Mesenteric fat pad (tissue), 1 donor: ENCODE measurements around the gene DES. TPM values are rescaled to one million over a fixed set of nuclear protein-coding genes. Genes with fewer than 3 reads are reported as not detected.

Source experiments
- DNase-seq: peaks from one replicate; pipeline ENCODE4 v3.0.0-alpha.2; 2020; ENCODE audit warnings: low spot score
- total RNA-seq: library from RNA; stranded (reverse); fragmentation: NEBNext Ultra II Directional; extraction: Animal tissue kit (Norgen Biotek cat#: 25700); gene quantifications from one replicate; pipeline ENCODE4 v1.2.1, GENCODE V29; 2021
- donor health status: DM: yes; HTN: yes; CAD: no.

Gene DES
- total RNA-seq, 1 donor from 2014 or later, result 62.5 TPM

DNA sequence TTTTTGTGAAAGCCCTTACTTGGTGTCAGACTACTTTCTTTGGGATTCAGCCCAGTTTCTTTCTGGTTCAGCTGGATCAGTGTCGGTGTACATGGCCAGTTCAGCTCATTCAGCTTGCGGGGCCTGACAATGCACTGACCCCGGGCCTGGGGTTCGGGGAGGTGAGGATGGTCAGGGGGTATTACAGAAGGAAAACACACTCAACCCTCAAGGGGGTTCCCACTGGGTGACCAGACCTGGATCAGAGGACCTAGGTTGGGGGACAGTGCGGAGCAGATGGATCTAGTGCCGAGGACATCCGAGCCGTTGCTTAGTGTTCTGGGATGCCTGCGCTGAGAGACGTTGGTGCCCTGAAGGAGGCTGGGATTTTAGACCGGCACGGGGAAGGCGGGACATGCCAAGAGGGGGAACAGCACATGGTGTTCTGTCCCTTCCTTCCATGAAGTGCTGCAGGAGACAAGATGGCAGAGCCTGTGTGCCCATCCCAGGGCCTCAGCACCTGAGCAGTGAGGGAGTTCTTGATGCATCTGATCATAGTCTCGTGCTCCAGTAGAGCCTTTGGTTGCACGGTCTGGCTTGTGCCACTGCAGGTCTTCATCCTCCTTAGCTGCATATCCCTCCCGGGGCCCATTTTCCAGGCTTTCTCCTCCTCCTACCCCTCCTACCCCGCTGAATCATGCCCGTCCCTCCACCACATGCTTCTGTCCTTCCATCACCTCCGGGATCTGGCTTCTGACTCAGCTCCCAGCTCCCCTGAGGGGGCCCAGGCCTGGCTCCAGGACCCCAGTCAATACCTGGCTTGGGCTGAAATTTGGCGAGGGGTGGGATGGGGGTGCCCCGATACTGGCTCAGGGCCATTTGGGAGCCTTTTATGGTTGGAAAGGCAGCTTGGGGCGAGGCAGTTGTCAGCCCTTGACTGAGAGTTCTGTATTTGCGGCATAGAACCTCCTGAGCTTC, 34.5 kb downstream of the DES start:
- DNase-seq, result no peak

DNA sequence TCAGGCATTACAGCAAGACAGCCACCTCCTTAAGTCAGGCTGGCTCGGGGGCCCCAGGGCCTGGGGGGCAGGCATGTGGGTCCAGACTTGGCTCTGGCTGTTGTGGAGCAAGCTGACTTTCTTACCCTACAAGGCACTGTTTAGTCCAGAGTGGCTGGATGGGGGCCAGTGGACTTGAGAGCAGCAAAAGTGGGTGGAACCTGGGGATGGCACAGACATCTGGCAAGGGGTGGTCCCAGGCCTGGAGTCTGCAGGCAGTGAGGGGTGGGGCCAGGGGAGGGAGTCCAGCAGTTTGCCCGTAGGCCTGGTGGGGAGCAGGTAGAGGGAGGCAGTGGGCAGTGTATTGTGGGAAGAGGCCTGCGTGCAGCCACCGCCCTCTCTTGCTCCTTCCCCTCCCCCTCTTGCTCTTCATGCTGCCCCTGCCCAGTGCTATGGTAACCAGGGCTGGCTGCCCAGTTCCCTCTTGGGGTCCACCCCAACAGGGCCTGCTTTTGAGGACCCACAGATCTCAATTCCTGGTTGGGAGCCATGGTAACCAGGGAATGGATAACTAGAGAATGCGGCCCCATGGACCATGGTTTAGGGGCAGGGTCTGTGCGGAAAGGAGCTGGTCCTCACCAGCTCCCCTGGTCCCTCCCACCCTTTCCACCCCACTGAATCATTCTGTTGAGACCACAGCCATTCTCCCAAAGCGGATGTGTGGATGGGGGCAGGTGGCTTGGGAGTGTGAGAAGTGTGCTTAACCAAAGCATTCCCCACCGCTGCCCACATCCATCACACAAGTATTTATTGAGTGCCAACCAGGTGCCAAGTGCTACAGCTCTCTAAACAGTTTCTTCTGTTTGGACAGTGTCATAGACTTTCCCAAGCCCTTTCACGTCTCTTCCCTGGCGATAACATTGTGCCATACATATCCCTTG, 35.8 kb downstream of the DES start:
- DNase-seq, result no peak

DNA sequence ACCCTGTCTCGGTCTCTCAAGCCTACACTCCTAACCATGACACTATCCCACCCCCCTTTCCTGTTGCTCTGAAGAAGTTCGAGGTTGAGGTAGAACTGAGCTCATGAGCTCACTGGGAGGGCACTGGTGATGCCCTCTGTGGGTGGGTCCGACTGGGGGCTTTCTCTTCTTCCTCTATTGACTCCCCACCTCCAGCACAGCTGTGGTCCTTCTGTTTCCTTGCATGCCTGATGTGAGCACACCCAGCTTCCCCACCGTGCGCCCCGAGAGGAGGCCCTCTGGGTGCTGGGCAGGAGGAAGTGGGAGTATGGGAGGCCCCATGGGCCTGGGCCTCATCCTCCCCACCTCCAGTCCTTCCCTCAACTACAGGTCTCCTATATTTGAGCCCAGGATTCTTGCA, 37.4 kb downstream of the DES start:
- DNase-seq, result no peak

DNA sequence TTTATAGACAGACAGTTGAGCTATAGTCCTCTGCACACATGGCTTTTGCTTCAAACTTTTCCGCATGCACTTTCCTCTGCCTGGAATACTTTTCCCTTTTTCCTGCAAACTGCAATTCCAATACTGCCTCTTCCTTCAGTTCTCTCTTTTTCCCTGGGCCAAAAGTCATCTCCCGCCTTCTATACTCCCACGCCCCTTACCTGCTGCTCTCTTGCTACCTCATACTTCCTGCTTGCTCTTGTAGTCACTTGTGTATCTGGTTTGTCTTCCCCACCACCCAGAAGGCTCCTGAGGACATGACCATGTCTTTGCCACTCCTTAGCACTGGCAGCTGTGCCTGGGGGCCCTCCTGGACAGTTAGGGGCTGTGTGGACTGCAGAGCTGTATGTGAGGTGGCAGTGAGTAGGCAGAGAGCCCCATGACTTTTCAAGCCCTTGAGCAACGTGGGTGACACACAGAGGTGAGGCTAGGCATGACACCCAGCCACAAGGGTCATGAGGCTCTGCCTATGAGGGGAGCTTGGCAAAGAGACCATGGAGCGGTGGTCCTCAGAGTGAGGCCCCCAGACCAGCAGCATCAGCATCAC, 39.7 kb downstream of the DES start:
- DNase-seq, result no peak

DNA sequence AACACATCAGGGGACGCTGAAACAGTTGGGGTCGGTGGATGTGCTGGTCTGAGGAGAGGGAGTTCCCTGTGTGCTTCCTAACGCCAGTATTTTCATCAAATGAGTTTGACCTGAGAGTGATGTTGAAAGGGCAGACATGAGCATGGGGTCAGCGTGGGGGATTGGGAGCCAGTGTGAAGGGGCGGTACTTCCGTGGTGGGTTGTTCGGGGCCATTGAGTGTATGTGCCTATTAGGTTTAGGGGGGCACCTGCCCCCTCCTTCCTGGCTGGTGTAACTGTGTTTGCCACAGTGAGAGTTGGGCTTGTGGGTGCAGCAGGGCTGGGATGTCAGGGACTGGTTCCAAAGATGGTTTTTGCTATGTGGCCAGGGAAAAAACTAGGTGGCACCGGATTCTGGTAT, 40.8 kb downstream of the DES start:
- no peak for DNase-seq

DNA sequence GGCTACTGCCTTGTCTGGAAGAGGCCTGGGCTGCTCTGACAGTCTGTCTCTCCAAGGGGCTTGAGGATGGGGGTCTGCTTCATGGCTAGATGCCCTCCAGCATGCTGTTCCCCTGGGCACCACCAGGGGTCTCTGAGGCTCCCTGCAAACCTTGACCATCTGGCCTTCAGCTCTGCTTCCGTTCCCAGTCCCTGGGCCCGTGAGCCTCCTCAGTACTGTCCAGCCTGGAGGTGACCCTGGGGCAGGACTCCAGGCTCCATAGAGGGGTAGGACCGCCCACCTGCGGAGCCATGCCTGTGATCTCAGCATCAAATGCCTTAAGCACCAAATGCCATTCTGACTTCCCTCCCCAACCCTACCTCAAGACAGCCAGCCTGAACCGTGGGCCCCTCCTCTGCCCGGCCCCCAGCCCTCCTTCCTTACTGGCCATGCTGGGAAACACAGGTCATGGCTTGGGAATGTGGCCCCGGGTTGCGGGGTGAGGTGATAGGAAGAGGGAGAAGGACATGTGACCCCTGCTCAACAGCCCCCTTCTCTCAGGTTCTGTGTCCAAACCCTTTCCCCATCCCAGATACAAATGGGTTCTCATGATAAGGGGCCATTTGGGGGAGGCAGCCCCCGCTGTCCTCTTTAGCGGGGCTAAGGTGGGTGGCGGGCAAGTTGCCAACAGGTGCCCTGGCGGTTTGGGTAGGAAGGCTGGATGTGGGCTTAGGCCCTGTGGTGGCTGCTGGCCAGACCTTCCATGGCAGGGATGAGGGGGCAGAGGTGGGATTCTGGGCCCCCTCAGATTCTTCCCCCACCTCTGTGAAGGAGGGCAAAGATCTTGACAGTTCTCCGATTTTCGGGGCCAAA, 41.5 kb downstream of the DES start:
- DNase-seq, result no peak

DNA sequence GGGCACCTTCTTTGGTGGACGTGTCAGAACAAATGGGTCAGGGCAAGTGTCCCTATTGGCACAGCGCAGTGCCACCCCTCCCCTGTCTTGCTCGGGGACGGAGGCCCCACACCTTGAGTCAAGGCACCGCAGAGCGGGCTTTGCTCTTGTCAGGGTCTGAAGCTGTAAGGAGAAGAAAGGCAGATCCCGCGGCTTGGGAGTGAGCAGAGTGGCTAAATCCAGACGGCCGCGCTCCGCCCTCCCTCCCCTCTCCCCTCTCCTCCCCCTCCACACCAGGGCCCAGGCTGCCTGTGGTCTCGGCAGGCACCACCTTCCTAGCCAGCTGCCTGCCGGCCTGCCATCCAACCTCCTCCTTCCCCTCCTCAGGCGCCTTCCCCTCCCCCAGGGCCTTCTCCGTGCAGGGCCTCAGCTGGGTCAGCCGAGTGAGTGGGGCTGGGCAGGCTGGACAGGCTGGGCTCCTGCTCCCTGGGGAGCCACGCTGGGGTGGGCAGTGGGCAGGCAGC, 42.3 kb downstream of the DES start:
- no peak for DNase-seq

DNA sequence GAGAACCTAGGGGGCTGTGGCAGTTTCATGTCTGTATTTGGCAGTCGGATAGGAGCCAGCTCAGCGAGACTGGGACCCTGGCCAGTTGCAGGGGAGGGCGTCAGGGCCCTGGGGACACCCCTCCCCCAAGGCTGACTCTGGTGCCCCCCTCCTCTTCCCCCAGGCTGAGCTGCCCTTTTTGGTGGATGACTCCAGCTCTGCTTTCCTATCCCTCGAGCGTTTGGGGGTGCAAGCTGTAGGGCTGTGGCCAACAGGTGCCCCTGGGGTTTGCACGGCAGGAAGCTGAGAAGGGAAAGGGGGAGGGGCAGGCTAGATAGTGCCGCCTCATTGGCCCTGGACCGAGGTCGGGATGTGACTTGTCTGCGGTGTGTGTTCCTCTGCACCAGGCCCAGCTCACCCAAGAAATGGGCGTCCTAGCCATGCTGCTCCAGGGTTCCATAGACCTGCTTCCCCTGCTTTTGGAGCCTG, 42.9 kb downstream of the DES start:
- no peak for DNase-seq

DNA sequence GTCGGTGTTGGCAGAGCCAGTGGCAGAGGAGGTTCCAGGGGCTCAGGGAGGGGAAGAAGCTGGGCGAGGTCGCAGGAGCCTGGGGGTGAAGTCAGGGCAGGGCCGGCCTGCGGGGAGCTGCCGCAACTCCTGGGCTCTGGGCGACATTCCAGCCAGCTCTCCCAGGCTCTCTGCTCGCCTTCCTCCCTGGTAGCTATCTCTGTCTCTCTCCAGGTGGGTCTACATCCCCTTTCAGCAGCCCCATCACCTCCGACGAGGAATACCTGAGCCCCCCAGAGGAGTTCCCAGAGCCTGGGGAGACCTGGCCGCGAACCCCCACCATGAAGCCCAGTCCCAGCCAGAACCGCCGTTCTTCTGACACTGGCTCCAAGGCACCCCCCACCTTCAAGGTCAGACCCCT, 43.5 kb downstream of the DES start:
- no peak for DNase-seq

DNA sequence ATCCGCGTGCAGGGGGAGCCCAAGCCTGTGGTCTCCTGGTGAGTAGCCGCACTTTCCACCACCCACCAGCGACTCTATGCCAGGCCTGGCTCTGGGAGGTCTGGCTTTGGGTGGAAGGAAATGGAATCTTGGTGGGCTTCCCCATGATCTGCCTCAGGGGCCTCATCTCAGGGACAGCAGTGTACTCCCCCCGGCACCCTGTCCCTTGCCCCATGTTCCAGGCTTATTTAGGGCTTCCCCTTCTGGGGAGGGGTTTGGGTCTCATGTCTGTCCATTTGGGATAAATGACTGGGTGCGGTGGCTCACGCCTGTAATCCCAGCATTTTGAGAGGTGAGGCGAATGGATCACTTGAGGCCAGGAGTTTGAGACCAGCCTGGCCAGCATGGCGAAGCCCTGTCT, 44.2 kb downstream of the DES start:
- no peak for DNase-seq

DNA sequence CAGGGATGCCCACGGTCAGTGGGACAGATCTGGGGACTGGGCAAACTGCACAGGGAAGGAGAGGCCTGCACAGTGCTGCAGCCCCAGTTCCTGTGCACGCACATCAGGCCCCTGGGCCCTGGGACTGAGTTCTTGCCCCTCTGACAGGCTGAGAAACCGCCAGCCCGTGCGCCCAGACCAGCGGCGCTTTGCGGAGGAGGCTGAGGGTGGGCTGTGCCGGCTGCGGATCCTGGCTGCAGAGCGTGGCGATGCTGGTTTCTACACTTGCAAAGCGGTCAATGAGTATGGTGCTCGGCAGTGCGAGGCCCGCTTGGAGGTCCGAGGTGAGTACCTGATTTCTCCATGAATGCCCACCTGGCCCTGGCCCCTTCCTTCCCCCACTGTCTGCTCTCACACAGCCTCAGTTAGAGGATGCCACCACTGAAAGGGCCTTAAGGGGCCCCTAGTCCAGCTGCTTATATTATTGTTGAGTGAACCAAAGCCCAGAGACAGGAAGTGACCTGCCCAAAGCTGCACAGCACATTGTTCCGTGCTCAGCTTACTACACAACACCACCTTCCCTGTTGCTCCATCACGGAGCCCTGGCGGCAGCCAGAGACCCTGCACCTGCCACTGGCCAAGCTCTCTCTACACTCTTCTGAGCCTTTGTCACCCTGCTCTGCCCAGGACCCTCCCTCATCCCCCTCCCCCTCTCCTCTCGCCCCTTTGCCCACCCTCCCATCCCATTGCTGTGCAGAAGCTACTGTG, 46.3 kb downstream of the DES start:
- no peak for DNase-seq

DNA sequence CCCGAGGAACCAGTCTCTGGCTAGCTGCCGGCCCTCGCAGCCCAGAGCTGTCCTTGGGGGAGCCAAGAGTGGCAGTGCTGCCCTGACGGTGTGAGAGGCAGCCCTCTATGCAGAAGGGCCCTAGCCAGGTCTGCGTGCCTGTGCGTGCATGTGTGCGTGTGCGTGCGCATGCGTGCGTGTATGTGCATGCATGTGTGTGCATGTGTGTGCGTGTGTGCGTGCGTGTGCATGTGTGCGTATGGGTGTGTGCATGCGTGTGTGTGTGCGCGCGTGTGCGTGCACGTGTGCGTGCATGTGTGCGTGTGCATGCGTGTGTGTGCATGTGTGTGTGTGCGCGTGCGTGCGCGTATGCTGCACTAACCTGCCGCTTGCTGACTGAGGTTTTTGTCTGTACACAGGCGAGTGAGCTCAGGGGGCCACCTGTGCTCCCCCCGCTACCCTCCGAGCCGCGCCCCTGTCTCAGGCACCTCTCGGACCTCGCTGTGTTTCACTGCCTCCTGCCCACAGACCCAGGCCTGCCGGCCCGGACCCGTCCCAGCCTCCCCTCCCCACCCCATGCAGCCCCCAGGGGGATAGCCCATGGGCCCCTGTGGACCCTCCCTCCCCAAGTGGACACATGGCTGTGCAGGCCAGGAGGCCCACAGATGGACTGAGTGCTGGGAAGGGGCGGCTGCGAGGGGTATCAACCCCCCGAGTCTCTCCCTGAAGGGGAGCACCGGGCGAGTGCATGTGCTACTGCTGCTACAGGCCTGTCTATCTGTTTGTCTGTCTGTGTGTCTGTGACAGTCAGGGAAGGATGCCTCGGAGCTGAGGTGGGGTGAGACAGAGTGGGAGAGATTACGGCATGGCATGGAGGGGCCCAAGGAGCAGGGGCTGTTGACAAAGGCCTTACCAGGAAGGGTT, 47.7 kb downstream of the DES start:
- no peak for DNase-seq

DNA sequence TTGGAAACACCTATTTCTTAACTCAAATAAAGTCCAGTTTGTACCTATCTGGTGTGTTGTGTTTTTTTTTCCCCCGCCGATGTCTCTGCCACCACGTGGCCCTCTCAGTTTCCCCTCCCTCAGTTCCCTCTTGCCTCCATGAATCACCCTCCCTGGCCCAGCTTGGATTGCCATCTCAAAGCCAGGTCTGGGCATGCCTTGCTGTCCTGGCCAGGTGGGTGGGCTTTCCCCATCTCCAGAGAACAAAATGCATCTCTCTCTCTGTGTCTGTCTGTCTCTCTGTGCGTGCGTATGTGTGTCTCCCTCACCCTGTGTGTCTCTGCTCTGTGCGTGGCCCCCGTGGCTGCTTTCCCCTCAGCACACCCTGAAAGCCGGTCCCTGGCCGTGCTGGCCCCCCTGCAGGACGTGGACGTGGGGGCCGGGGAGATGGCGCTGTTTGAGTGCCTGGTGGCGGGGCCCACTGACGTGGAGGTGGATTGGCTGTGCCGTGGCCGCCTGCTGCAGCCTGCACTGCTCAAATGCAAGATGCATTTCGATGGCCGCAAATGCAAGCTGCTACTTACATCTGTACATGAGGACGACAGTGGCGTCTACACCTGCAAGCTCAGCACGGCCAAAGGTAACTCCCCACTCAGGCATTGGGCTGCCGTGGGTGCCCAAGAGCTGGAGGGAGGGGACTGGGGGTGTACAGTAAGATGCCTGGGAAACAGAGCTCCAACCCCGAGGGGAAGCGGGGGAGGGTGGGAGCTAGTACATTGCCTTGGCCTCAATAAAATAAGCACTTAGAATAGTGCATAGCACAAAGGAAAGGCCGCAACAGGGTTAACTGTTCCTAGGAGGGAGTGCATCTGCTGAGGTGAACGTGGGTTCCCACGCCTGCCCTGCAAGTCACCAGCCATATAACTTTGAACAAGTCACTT, 48.9 kb downstream of the DES start:
- no peak for DNase-seq

DNA sequence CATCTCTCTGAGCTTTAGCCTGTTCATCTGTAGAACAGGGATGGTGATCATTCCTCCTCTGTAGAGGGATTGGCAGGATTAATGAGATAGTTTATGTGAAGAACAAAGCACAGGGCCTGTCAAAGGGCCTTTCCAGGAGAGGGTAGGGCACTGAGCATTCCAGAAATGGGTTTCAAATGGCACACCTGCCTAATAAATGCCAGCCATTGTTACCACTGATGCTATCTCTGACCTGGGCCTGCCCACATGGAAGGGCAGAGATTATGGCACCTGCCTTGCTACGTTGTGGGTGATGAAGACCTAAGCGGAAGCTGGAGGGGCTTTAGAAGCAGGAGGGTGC, 49.5 kb downstream of the DES start:
- no peak for DNase-seq

DNA sequence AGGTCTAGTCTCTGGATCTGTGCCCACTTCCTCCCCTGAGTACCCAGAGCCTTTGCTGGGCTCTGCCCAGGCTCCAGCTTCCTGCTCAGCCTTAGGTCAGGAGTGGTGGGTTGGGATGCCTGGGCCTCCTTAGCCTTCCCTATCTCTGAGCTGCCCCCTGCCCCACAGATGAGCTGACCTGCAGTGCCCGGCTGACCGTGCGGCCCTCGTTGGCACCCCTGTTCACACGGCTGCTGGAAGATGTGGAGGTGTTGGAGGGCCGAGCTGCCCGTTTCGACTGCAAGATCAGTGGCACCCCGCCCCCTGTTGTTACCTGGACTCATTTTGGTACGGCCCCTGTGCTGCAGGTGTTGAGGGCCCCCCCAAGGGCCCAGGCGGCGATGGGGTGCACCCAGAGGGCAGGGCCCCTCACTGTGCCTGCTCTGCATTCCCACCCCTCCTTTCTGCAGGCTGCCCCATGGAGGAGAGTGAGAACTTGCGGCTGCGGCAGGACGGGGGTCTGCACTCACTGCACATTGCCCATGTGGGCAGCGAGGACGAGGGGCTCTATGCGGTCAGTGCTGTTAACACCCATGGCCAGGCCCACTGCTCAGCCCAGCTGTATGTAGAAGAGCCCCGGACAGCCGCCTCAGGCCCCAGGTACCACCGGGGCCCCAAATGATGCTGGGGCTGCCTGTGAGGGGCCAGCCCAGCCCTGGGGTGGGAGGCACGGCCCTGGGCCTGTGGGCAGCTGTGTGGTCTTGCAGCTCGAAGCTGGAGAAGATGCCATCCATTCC, 50.4 kb downstream of the DES start:
- no peak for DNase-seq

DNA sequence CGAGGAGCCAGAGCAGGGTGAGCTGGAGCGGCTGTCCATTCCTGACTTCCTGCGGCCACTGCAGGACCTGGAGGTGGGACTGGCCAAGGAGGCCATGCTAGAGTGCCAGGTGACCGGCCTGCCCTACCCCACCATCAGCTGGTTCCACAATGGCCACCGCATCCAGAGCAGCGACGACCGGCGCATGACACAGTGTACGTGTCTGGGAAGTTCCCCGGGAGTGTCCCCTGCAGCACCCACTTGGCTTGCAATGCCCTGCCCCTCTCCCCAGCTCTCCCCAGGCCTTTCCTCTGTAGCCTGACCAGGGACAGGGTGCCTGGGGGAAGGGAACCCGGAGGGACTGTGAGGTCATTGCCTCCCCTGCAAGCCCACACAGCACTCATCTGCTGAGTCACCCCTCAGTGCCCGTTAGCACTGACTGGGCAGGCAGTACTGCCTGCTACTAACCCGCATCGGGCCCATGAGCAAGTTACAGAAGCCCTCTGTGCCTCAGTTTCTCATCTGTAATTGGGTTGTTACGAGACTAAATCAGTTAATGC, 51.1 kb downstream of the DES start:
- DNase-seq, result no peak

DNA sequence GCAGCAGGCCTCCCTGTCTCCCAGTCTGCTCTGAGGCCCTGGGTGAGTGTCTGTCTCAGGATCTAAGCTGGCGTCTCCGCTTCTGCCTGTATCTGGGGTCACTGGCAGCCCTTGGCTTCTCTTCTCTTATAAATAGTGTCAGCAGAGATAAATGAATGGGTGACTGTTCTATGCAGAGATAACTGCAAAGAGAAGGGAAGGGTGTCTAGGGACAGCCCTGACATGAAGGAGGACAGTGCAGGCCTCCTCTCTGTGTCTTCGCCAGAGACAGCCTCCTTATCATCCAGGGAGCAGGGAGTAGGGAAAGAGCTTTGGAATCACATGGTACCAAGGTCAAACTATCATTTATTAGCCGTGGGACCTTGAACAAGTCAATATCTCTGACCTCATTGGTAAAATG, 52.3 kb downstream of the DES start:
- no peak for DNase-seq
